A172 (cell line): ENCODE results near the gene CEP89. TPM values are rescaled to one million over a fixed set of nuclear protein-coding genes. Genes with fewer than 3 reads are reported as not detected.
"Not testable (repeated sequence)": the region's sequence is repeated elsewhere in the genome, so short reads cannot be mapped to it uniquely, and the experiment has no call there.

Source experiments
- DNase-seq: peaks from one replicate; pipeline ENCODE4 v3.0.0-alpha.2; 2015; ENCODE audit warnings: low spot score
- total RNA-seq: library from RNA; depleted of rRNA; stranded (reverse); fragments of >200 nt; shearing (Covaris generic); gene quantifications from 2 replicates; pipeline ENCODE4 v1.2.3, GENCODE V29; 2014

The CEP89 gene
- total RNA-seq, 1 experiment from 2014 or later: 34.8 TPM

- no peak for DNase-seq
These were observed 5.0 kb downstream of the CEP89 start for GRCh38 chr19:32966750-32967149.

GRCh38 chr19:32945260-32945659 lies 26.5 kb downstream of the CEP89 start:
- DNase-seq: no peak

GRCh38 chr19:32941273-32941672 lies 30.5 kb downstream of the CEP89 start:
- not testable (repeated sequence) for DNase-seq

GRCh38 chr19:32936065-32936464 lies 35.7 kb downstream of the CEP89 start:
- no peak for DNase-seq

- no peak for DNase-seq
These were observed 36.1 kb downstream of the CEP89 start for GRCh38 chr19:32935629-32936028.

GRCh38 chr19:32933571-32933970 lies 38.2 kb downstream of the CEP89 start:
- no peak for DNase-seq

GRCh38 chr19:32930567-32930966 lies 41.2 kb downstream of the CEP89 start:
- no peak for DNase-seq

GRCh38 chr19:32928806-32929205 lies 43.0 kb downstream of the CEP89 start:
- no peak for DNase-seq

- peak; percentile 12 for DNase-seq
These were observed 47.6 kb downstream of the CEP89 start for GRCh38 chr19:32924200-32924599.

- DNase-seq: no peak
These were observed 50.1 kb downstream of the CEP89 start for GRCh38 chr19:32921624-32922023.

GRCh38 chr19:32919365-32919764 lies 52.4 kb downstream of the CEP89 start:
- DNase-seq: no peak

- no peak for DNase-seq
These were observed 54.2 kb downstream of the CEP89 start for GRCh38 chr19:32917616-32917996.

- no peak for DNase-seq
These were observed 54.7 kb downstream of the CEP89 start for GRCh38 chr19:32916969-32917615.

GRCh38 chr19:32914879-32915660 lies 56.7 kb downstream of the CEP89 start:
- peak; percentile 40 for DNase-seq

GRCh38 chr19:32911467-32911866 lies 60.3 kb downstream of the CEP89 start:
- DNase-seq: no peak

- DNase-seq: no peak
These were observed 60.9 kb downstream of the CEP89 start for GRCh38 chr19:32910874-32911273.

- no peak for DNase-seq
These were observed 61.7 kb downstream of the CEP89 start for GRCh38 chr19:32910094-32910493.

- DNase-seq: no peak
These were observed 62.5 kb downstream of the CEP89 start for GRCh38 chr19:32909257-32909656.

- no peak for DNase-seq
These were observed 63.0 kb downstream of the CEP89 start for GRCh38 chr19:32908641-32909190.

- DNase-seq: no peak
These were observed 69.3 kb downstream of the CEP89 start for GRCh38 chr19:32902448-32902847.

GRCh38 chr19:32901504-32902161 lies 70.1 kb downstream of the CEP89 start:
- DNase-seq: no peak

GRCh38 chr19:32896516-32897214 lies 75.1 kb downstream of the CEP89 start:
- no peak for DNase-seq
